ENCODE measurements around the gene VKORC1L1. TPM values are rescaled to one million over a fixed set of nuclear protein-coding genes. Genes with fewer than 3 reads are reported as not detected.
"Not testable (repeated sequence)": the region's sequence is repeated elsewhere in the genome, so short reads cannot be mapped to it uniquely, and the experiment has no call there.

The VKORC1L1 gene
- total RNA-seq, 1 experiment from 2014 or later: 29.4 TPM

- no peak overlapping the region for H3K4me3 Mint-ChIP-seq
- no peak overlapping the region for H2BK12ac ChIP-seq (ENCODE audit: insufficient read length, low read depth, low read length)
- H4K20me1 ChIP-seq (ENCODE audit: control insufficient read depth, insufficient read depth, insufficient read length): no peaks in the 10 kb centered on the region
- no peak overlapping the region for H3K27ac Mint-ChIP-seq
- H3K18ac ChIP-seq (ENCODE audit: insufficient read length, low read depth, low read length): no peak overlapping the region
- H4K8ac ChIP-seq (replicated peaks; ENCODE audit: insufficient read length, low read depth, low read length): no peak overlapping the region
- no peak overlapping the region for H3T11ph ChIP-seq (ENCODE audit: low read length)
- no peak overlapping the region for H2BK20ac ChIP-seq (ENCODE audit: low read depth, low read length, poor library complexity, severe bottlenecking)
- H3K9ac ChIP-seq (ENCODE audit: extremely low read depth, insufficient read length, low read length): no peak overlapping the region
- WGBS (ENCODE audit: extremely low coverage, insufficient read length, low lambda C conversion rate): no CpG with 5 or more reads among the region's 6 CpGs
- no peak overlapping the region for H3K4ac ChIP-seq (ENCODE audit: low read depth, low read length)
- H2BK15ac ChIP-seq (ENCODE audit: low read depth, low read length): no peak overlapping the region
- H3K56ac ChIP-seq (ENCODE audit: insufficient read length, low read depth, low read length): no peak overlapping the region
- TF ChIP-seq CTCF (conservative IDR thresholded peaks at IDR 0.05): no peak
- no peaks in the 10 kb centered on the region for H3K79me1 ChIP-seq (ENCODE audit: insufficient read depth, low read depth, low read length, poor library complexity, severe bottlenecking)
- H4K5ac ChIP-seq (ENCODE audit: insufficient read length, low read depth, low read length): no peak overlapping the region
- H3K9me3 Mint-ChIP-seq: no peaks in the 10 kb centered on the region
- H2AK5ac ChIP-seq (ENCODE audit: insufficient read length, low read length): no peak overlapping the region
- H2BK5ac ChIP-seq (ENCODE audit: insufficient read length, low read length): no peak overlapping the region
- H3K27me3 ChIP-seq (ENCODE audit: insufficient read depth, low read length): no peaks in the 10 kb centered on the region
- no peak overlapping the region for H4K91ac ChIP-seq (ENCODE audit: insufficient read length, low read depth, low read length)
- no peaks in the 10 kb centered on the region for H3K27me3 Mint-ChIP-seq (ENCODE audit: low read depth)
- H2BK120ac ChIP-seq (ENCODE audit: low read depth, low read length, poor library complexity, severe bottlenecking): no peak overlapping the region
- H3K9me3 ChIP-seq (ENCODE audit: control insufficient read depth, low read depth, low read length): no peaks in the 10 kb centered on the region
- H3K23me2 ChIP-seq (ENCODE audit: insufficient read length, low read depth, low read length, poor library complexity, severe bottlenecking): no peaks in the 10 kb centered on the region
- no peaks in the 10 kb centered on the region for H3K4me1 ChIP-seq (ENCODE audit: insufficient read depth, low read length)
- no peak for DNase-seq
- H3K4me1 Mint-ChIP-seq: no peaks in the 10 kb centered on the region
- no peak overlapping the region for H3K14ac ChIP-seq (ENCODE audit: insufficient read depth, low read length)
- H3K36me3 Mint-ChIP-seq (ENCODE audit: insufficient read depth in 1 of 3, low read depth in 3 of 3): peaks cover 36 to 90% (median 52%) of the 10 kb centered on the region in 3 experiments; a peak in 6 of 7 replicates
- H2AFZ ChIP-seq (ENCODE audit: low read length): no peak overlapping the region
- no peak overlapping the region for H3K27ac ChIP-seq (ENCODE audit: insufficient read length, low read depth, low read length)
- H3K23ac ChIP-seq (ENCODE audit: insufficient read length, low read depth, low read length): no peak overlapping the region
- no peaks in the 10 kb centered on the region for H3K79me2 ChIP-seq (ENCODE audit: insufficient read depth, low read length)
- no peak overlapping the region for H3K4me2 ChIP-seq (ENCODE audit: insufficient read depth, insufficient read length, low read length)
These were observed 89.2 kb downstream of the VKORC1L1 start for GRCh38 chr7:65962033-65962432.

- not testable (repeated sequence) for H2BK12ac ChIP-seq (ENCODE audit: insufficient read length, low read depth, low read length); H3K79me1 ChIP-seq (ENCODE audit: insufficient read depth, low read depth, low read length, poor library complexity, severe bottlenecking); H2BK5ac ChIP-seq (ENCODE audit: insufficient read length, low read length); H2BK120ac ChIP-seq (ENCODE audit: low read depth, low read length, poor library complexity, severe bottlenecking); H3K27me3 Mint-ChIP-seq (ENCODE audit: low read depth); H2BK15ac ChIP-seq (ENCODE audit: low read depth, low read length); H3K4me2 ChIP-seq (ENCODE audit: insufficient read depth, insufficient read length, low read length); H3K9ac ChIP-seq (ENCODE audit: extremely low read depth, insufficient read length, low read length); H3K56ac ChIP-seq (ENCODE audit: insufficient read length, low read depth, low read length); H3K4me1 ChIP-seq (ENCODE audit: insufficient read depth, low read length); H3K4ac ChIP-seq (ENCODE audit: low read depth, low read length); H3K27me3 ChIP-seq (ENCODE audit: insufficient read depth, low read length); H3T11ph ChIP-seq (ENCODE audit: low read length); H3K23ac ChIP-seq (ENCODE audit: insufficient read length, low read depth, low read length); H4K91ac ChIP-seq (ENCODE audit: insufficient read length, low read depth, low read length); H3K9me3 Mint-ChIP-seq; H3K14ac ChIP-seq (ENCODE audit: insufficient read depth, low read length); H4K8ac ChIP-seq (replicated peaks; ENCODE audit: insufficient read length, low read depth, low read length); H3K4me3 Mint-ChIP-seq; H3K4me1 Mint-ChIP-seq; H3K27ac ChIP-seq (ENCODE audit: insufficient read length, low read depth, low read length); H3K27ac Mint-ChIP-seq; H4K20me1 ChIP-seq (ENCODE audit: control insufficient read depth, insufficient read depth, insufficient read length); H4K5ac ChIP-seq (ENCODE audit: insufficient read length, low read depth, low read length); H3K79me2 ChIP-seq (ENCODE audit: insufficient read depth, low read length); DNase-seq; H3K23me2 ChIP-seq (ENCODE audit: insufficient read length, low read depth, low read length, poor library complexity, severe bottlenecking); H3K18ac ChIP-seq (ENCODE audit: insufficient read length, low read depth, low read length); H2AK5ac ChIP-seq (ENCODE audit: insufficient read length, low read length); H2BK20ac ChIP-seq (ENCODE audit: low read depth, low read length, poor library complexity, severe bottlenecking); H3K9me3 ChIP-seq (ENCODE audit: control insufficient read depth, low read depth, low read length); H2AFZ ChIP-seq (ENCODE audit: low read length)
- WGBS (ENCODE audit: extremely low coverage, insufficient read length, low lambda C conversion rate): no CpG with 5 or more reads among the region's 3 CpGs
- peaks cover 47 to 97% (median 71%) of the 10 kb centered on the region in 3 experiments; a peak in 6 of 7 replicates for H3K36me3 Mint-ChIP-seq (ENCODE audit: insufficient read depth in 1 of 3, low read depth in 3 of 3)
These were observed 91.8 kb downstream of the VKORC1L1 start for GRCh38 chr7:65964671-65965070.

All from H9 (cell line).